SK-N-SH treated with all-trans-retinoic acid at 6 μM for 48 hours (cell line): Measurements from ENCODE around the gene DST.

Experiments used
- ATAC-seq: fragments of 200-7000 bp; cut with Tn5 transposase; 3 replicates; pipeline ENCODE4 v1.9.1; 2020; ENCODE audit warnings: mild to moderate bottlenecking, moderate library complexity
- BACH2 ChIP-seq: fragments of 250-450 bp; sonication (Bioruptor Pico); IDR thresholded peaks from 2 replicates; pipeline ENCODE4 v1.9.0; 2021; ENCODE audit warnings: mild to moderate bottlenecking, borderline replicate concordance
- CSDC2 ChIP-seq: fragments of 250-450 bp; sonication (Bioruptor Pico); IDR thresholded peaks from 2 replicates; pipeline ENCODE4 v1.5.0; 2020; ENCODE audit warnings: mild to moderate bottlenecking, moderate library complexity
- ESRRG ChIP-seq: fragments of 250-450 bp; sonication (Bioruptor Pico); IDR thresholded peaks from 2 replicates; pipeline ENCODE4 v1.6.1; 2021; ENCODE audit warnings: mild to moderate bottlenecking
- ISL1 ChIP-seq: fragments of 250-450 bp; sonication (Bioruptor Pico); IDR thresholded peaks from 2 replicates; pipeline ENCODE4 v2.1.2; 2022; ENCODE audit warnings: mild to moderate bottlenecking, moderate library complexity
- OSR1 ChIP-seq: fragments of 250-450 bp; sonication (Bioruptor Pico); IDR thresholded peaks from 2 replicates; pipeline ENCODE4 v1.8.0; 2022; ENCODE audit warnings: moderate library complexity, mild to moderate bottlenecking, inconsistent platforms
- PPARA ChIP-seq: fragments of 250-450 bp; sonication (Bioruptor Pico); IDR thresholded peaks from 2 replicates; pipeline ENCODE4 v1.5.0; 2020; ENCODE audit warnings: mild to moderate bottlenecking, borderline replicate concordance
- RARB ChIP-seq: fragments of 250-450 bp; sonication (Bioruptor Pico); IDR thresholded peaks from 2 replicates; pipeline ENCODE4 v1.8.0; 2021; ENCODE audit warnings: mild to moderate bottlenecking, moderate library complexity
- SNAI2 ChIP-seq: fragments of 250-450 bp; sonication (Bioruptor Pico); IDR thresholded peaks from 2 replicates; pipeline ENCODE4 v1.5.0; 2020; ENCODE audit warnings: mild to moderate bottlenecking, moderate library complexity
- TCF4 ChIP-seq: fragments of 250-450 bp; sonication (Bioruptor Pico); IDR thresholded peaks from 2 replicates; pipeline ENCODE4 v1.8.0; 2021; ENCODE audit warnings: mild to moderate bottlenecking, moderate library complexity, borderline replicate concordance
- TOX ChIP-seq: fragments of 250-450 bp; sonication (Bioruptor Pico); IDR thresholded peaks from 2 replicates; pipeline ENCODE4 v1.8.0; 2021; ENCODE audit warnings: mild to moderate bottlenecking, moderate library complexity, borderline replicate concordance
- ZC3H10 ChIP-seq: fragments of 250-450 bp; sonication (Bioruptor Pico); IDR thresholded peaks from 2 replicates; pipeline ENCODE4 v1.5.1; 2021; ENCODE audit warnings: mild to moderate bottlenecking, moderate library complexity
- ZFP3 ChIP-seq: fragments of 250-450 bp; sonication (Bioruptor Pico); IDR thresholded peaks from 2 replicates; pipeline ENCODE4 v1.5.0; 2020; ENCODE audit warnings: mild to moderate bottlenecking, moderate library complexity
- ZFP30 ChIP-seq: fragments of 450-650 bp; formaldehyde crosslinking; IDR thresholded peaks from 2 replicates; pipeline ENCODE4 v1.5.0; 2022; ENCODE audit warnings: mild to moderate bottlenecking, moderate library complexity
- ZNF565 ChIP-seq: fragments of 450-650 bp; formaldehyde crosslinking; conservative IDR thresholded peaks from 2 replicates; pipeline ENCODE4 v1.5.0; 2020; ENCODE audit warnings: low read depth, mild to moderate bottlenecking, moderate library complexity
- ZNF70 ChIP-seq: fragments of 450-650 bp; formaldehyde crosslinking; IDR thresholded peaks from 2 replicates; pipeline ENCODE4 v1.5.0; 2020; ENCODE audit warnings: mild to moderate bottlenecking, moderate library complexity
- TF ChIP-seq, protein P1 (sequence below): fragments of 250-450 bp; sonication (Bioruptor Pico); IDR thresholded peaks from 2 replicates; pipeline ENCODE4 v1.8.0; 2020; ENCODE audit warnings: mild to moderate bottlenecking, moderate library complexity, borderline replicate concordance
- TF ChIP-seq, protein P2 (sequence below): fragments of 250-450 bp; sonication (Bioruptor Pico); IDR thresholded peaks from 2 replicates; pipeline ENCODE4 v1.5.1; 2020; ENCODE audit warnings: low read depth, mild to moderate bottlenecking, moderate library complexity
- TF ChIP-seq, protein P3 (sequence below): fragments of 250-450 bp; sonication (Bioruptor Pico); IDR thresholded peaks from 2 replicates; pipeline ENCODE4 v1.5.0; 2020; ENCODE audit warnings: mild to moderate bottlenecking, moderate library complexity
- TF ChIP-seq, protein P4 (sequence below): fragments of 250-450 bp; sonication (Bioruptor Pico); IDR thresholded peaks from 2 replicates; pipeline ENCODE4 v1.5.1; 2021; ENCODE audit warnings: mild to moderate bottlenecking, moderate library complexity

The DST gene

DNA sequence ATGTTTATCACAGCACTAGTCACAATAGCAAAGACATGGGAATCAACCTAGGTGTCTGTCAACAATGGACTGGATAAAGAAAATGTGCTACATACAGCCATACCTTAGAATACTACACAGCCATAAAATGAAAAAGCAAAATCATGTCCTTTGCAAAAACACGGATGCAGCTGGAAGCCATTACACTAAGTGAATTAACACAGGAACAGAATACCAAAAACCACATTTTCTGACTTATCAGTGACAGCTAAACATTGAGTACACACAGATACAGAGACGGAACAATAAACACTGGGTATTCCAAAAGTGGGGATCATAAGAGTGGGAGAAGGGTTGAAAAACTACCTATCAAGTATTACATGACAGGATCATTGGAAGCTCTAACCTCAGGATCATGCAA is 43.3 kb upstream of the DST start (continued):
- TF ChIP-seq, protein P1, sequence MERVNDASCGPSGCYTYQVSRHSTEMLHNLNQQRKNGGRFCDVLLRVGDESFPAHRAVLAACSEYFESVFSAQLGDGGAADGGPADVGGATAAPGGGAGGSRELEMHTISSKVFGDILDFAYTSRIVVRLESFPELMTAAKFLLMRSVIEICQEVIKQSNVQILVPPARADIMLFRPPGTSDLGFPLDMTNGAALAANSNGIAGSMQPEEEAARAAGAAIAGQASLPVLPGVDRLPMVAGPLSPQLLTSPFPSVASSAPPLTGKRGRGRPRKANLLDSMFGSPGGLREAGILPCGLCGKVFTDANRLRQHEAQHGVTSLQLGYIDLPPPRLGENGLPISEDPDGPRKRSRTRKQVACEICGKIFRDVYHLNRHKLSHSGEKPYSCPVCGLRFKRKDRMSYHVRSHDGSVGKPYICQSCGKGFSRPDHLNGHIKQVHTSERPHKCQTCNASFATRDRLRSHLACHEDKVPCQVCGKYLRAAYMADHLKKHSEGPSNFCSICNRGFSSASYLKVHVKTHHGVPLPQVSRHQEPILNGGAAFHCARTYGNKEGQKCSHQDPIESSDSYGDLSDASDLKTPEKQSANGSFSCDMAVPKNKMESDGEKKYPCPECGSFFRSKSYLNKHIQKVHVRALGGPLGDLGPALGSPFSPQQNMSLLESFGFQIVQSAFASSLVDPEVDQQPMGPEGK (CRISPR knock-in tag) = 0 out of 2 replicates have a peak, but pooled peaks have one; percentile 26
- no peak for TF ChIP-seq SNAI2
- no peak for TF ChIP-seq PPARA

DNA sequence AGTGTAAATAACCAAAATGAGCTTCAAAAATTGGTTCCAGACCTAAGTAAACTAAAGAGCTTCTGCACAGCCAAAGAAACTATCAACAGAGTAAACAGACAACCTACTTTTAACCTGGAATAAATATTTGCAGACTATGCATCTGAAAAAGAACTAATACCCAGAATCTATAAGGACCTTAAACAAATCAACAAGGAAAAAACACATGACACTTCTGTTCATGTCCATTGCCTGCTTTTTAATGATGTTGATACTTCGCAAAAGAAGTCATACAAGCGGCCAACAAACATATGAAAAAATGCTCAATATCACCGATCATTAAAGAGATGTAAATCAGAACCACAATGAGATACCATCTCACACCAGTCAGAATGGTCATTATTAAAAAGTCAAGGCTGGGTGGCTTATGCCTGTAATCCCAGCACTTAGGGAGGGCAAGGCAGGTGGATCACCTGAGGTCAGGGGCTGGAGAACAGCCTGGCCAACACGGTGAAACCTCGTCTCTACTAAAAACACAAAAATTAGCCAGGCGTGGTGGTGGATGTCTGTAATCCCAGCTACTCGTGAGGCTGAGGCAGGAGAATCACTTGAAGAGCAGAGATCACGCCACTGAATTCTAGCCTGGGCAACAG is 42.5 kb upstream of the DST start:
- no peak for ATAC-seq
- TF ChIP-seq SNAI2 (no peak), ZC3H10 (CRISPR knock-in tag) (no peak), ZFP30 (no peak), OSR1 (CRISPR knock-in tag) (no peak)

DNA sequence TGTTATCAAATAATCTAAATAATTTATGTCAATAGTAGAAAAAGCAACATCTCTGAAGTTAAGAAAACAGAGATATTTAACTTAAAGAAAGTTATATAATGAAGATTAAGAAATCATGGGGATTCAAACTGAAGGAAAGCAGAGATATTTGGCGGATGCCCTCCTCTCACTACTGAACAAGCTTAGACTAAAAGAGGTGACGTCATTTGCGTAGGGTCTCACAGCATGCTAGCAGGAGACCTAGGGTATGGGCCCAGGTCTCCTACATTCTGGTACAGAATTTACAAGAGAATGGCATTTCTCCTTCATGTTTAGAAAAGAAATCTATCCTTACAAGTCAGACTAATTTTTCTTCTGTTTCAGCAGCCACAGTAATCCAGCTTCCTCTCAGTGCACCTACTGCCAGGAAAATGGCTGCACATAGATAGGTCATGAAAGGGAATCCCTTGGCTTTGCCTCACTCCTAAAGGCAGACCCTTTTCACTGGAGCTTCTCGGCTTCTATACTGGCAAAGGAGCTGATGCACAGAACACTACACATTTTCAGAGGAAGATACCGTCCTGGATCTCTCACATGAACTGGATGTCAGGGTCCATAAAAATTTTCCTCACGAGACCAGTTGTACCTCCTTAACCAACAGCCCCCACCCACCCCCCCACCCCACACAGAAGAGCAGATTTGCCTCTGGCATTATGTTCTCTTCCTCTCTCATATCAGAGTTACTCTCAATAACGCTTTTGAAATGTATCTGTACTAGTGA is 41.8 kb upstream of the DST start:
- no peak for TF ChIP-seq TOX (CRISPR knock-in tag)
- no peak for TF ChIP-seq ZC3H10 (CRISPR knock-in tag)
- no peak for TF ChIP-seq ISL1 (CRISPR knock-in tag)
- no peak for TF ChIP-seq BACH2 (CRISPR knock-in tag)
- TF ChIP-seq TCF4 (CRISPR knock-in tag) = no peak
- TF ChIP-seq, protein P1 (CRISPR knock-in tag) = no peak
- no peak for TF ChIP-seq ZFP3 (CRISPR knock-in tag)
- TF ChIP-seq, protein P2, sequence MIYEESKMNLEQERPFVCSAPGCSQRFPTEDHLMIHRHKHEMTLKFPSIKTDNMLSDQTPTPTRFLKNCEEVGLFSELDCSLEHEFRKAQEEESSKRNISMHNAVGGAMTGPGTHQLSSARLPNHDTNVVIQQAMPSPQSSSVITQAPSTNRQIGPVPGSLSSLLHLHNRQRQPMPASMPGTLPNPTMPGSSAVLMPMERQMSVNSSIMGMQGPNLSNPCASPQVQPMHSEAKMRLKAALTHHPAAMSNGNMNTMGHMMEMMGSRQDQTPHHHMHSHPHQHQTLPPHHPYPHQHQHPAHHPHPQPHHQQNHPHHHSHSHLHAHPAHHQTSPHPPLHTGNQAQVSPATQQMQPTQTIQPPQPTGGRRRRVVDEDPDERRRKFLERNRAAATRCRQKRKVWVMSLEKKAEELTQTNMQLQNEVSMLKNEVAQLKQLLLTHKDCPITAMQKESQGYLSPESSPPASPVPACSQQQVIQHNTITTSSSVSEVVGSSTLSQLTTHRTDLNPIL = no peak
- no peak for TF ChIP-seq ZFP30
- no peak for TF ChIP-seq ZNF565
- TF ChIP-seq CSDC2 (CRISPR knock-in tag) = no peak
- no peak for TF ChIP-seq OSR1 (CRISPR knock-in tag)
- TF ChIP-seq, protein P3, sequence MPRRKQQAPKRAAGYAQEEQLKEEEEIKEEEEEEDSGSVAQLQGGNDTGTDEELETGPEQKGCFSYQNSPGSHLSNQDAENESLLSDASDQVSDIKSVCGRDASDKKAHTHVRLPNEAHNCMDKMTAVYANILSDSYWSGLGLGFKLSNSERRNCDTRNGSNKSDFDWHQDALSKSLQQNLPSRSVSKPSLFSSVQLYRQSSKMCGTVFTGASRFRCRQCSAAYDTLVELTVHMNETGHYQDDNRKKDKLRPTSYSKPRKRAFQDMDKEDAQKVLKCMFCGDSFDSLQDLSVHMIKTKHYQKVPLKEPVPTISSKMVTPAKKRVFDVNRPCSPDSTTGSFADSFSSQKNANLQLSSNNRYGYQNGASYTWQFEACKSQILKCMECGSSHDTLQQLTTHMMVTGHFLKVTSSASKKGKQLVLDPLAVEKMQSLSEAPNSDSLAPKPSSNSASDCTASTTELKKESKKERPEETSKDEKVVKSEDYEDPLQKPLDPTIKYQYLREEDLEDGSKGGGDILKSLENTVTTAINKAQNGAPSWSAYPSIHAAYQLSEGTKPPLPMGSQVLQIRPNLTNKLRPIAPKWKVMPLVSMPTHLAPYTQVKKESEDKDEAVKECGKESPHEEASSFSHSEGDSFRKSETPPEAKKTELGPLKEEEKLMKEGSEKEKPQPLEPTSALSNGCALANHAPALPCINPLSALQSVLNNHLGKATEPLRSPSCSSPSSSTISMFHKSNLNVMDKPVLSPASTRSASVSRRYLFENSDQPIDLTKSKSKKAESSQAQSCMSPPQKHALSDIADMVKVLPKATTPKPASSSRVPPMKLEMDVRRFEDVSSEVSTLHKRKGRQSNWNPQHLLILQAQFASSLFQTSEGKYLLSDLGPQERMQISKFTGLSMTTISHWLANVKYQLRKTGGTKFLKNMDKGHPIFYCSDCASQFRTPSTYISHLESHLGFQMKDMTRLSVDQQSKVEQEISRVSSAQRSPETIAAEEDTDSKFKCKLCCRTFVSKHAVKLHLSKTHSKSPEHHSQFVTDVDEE (CRISPR knock-in tag) = no peak
- no peak for TF ChIP-seq ZNF70
- TF ChIP-seq, protein P4, sequence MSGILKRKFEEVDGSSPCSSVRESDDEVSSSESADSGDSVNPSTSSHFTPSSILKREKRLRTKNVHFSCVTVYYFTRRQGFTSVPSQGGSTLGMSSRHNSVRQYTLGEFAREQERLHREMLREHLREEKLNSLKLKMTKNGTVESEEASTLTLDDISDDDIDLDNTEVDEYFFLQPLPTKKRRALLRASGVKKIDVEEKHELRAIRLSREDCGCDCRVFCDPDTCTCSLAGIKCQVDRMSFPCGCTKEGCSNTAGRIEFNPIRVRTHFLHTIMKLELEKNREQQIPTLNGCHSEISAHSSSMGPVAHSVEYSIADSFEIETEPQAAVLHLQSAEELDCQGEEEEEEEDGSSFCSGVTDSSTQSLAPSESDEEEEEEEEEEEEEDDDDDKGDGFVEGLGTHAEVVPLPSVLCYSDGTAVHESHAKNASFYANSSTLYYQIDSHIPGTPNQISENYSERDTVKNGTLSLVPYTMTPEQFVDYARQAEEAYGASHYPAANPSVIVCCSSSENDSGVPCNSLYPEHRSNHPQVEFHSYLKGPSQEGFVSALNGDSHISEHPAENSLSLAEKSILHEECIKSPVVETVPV (CRISPR knock-in tag) = no peak
- TF ChIP-seq RARB (CRISPR knock-in tag) = no peak
- no peak for TF ChIP-seq ESRRG (CRISPR knock-in tag)
- no peak for TF ChIP-seq PPARA
- peak; percentile 21; the same call in 2 of the 3 replicates for ATAC-seq
